GM18526 (cell line): ENCODE measurements around the gene URB2.

Experiments
- POLR2A ChIP-seq: IDR thresholded peaks from 3 replicates; pipeline ENCODE4 v1.6.1; 2011; ENCODE audit not compliant: insufficient read length; ENCODE audit errors: extremely low read depth

The URB2 gene

GRCh38 chr1:229690662-229691061 lies 64.6 kb downstream of the URB2 start:
- TF ChIP-seq POLR2A: no peak

DNA sequence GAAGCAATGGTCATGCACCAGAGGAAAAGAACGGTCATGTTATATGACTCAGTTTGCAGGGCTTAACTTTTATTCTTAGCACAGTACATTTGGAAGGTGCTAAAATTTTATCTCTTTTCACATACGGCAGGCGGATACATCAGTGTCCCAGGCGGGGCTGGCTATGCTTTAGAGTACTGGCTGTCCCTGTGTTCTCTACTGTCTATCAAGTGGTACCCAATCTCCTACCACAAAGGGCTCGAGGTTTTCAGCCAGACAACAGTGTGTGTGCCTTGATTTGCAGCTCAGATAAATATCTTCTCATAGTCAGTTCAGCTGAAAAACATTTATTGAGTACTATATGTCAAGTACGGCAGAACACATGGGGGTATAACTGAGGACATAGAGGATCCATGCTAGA lies 65.3 kb downstream of the URB2 start:
- no peak for TF ChIP-seq POLR2A

- TF ChIP-seq POLR2A: no peak
These were observed 67.3 kb downstream of the URB2 start for GRCh38 chr1:229693129-229693900.

- no peak for TF ChIP-seq POLR2A
These were observed 68.1 kb downstream of the URB2 start for GRCh38 chr1:229694053-229694693.

DNA sequence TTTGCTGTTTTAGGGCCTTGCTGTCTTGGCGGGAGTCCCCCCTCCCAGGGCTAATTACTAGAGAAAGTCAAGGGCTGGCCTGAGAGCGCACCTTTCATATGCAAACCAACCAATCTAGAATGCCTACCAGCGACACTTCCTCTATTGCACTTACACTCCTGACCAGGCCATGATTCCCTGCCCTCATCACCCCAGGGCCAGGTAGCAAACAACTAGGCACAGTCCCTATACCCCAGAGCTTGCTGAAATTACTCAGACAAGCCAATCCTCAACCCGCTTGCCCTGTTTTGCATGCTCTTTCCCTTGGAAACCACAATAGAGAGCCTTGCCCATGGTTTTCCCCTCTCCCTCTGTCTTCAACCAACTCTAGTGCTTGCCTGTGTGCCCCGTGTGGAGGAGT lies 70.3 kb downstream of the URB2 start:
- TF ChIP-seq POLR2A: no peak

- TF ChIP-seq POLR2A: no peak
These were observed 73.7 kb downstream of the URB2 start for GRCh38 chr1:229699613-229700267.

DNA sequence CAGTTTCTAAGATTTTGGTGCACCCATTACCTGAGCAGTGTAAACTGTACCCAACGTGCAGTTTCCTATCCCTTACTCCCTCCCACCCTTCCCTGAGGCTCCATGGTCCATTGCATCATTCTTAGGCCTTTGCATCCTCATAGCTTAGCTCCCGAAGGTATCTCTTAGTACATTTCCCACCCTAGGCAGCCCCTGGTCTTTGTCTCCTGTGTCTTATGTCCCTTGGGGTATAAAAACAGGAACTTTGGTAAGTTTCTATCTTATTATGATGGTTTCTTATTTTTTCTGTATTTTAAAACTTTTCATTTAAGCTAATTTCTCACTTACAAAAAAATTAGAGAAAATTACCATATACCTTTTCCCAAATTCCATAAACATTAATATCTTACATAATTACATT lies 78.1 kb downstream of the URB2 start:
- TF ChIP-seq POLR2A: no peak

GRCh38 chr1:229709500-229710013 lies 83.5 kb downstream of the URB2 start:
- no peak for TF ChIP-seq POLR2A
